Omental fat pad (tissue), 4 donors: Measurements from ENCODE around the gene R3HDM4. TPM values are rescaled to one million over a fixed set of nuclear protein-coding genes. Genes with fewer than 3 reads are reported as not detected.

Experiments
- ATAC-seq: fragments of 150-250 bp; one replicate; pipeline ENCODE4 v1.9.1; 2016; ENCODE audit warnings: mild to moderate bottlenecking, moderate library complexity; ENCODE audit not compliant: low FRiP score
- DNase-seq: peaks from one replicate; pipeline ENCODE4 v3.0.0-alpha.2; 2019; ENCODE audit warnings: low spot score
- CTCF ChIP-seq, 3 donors: fragments of 450-650 bp; IDR thresholded peaks; one replicate each; pipeline ENCODE4 v1.5.1; 2016 to 2017; ENCODE audit warnings: antibody characterized with exemption in 3 of 3, mild to moderate bottlenecking in 3 of 3, moderate library complexity in 2 of 3
- total RNA-seq, 4 donors: library from RNA; depleted of rRNA; stranded (reverse); fragments of >200 nt; gene quantifications; one replicate each; pipeline ENCODE4 v1.1.0, GENCODE V29; 2016

The R3HDM4 gene
- total RNA-seq, 4 donors from 2014 or later: 27.1 to 55.2 (median 44.4) TPM

DNA sequence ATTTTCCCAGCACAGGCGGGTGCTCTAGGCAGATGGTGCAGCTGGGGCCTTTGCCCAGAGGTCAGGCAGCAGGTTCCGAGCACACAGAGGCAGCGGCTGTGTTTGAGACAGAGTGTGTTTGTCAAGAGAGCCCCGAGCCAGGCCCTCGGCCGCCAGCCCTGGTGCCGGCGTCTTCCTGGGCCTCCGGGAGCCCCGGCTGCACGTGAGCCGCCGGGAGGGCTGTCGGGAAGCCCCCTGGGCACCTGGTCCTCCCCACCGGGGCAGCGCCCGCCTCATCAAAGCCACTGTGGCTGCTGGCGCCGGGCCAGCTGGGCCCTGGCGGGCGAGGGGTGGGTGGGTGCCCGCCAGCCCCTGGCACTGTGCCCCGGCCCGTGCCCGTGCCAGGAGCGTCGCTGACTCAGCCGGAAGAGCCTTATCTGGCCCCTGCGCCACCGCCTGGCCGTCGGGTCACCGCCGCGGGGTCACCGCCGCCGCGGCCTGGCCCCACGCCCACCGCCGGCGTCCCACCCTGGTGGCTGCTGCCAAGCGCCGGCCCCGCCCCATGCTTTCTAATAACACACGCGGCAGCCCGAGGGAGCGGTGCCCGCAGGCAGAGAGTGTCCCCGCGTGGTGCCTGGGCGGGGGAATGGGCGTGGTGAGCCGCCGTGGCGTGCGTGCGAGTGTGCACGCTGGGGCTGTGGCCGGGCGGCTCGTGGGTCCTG lies 27.7 kb upstream of the R3HDM4 start:
- no peak for DNase-seq
- TF ChIP-seq CTCF (IDR thresholded peaks at IDR 0.05): no peak

DNA sequence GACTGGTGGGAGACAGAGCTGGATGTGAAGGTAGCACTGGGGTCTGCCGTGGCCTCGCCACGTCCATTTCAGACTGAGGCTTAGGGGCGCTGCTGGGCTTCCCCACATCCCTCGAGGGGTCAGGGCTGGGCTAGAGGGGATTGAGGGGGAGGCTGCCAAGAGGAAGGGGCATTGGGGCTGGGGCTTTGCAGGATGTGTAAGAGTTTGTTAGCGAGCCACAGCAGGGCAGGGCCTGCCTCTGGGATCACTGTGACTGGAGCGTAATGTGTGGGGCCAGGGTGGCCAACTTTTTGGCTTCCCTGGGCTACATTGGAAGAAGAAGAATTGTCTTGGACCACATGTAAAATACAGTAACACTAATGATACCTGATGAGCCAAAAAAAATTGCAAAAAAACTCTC lies 26.9 kb upstream of the R3HDM4 start:
- DNase-seq: no peak
- no peak for ATAC-seq
- TF ChIP-seq CTCF (IDR thresholded peaks at IDR 0.05): no peak

More for the DNA sequence above, 27.7 kb upstream of the R3HDM4 start:
- ATAC-seq: peak; percentile 63

DNA sequence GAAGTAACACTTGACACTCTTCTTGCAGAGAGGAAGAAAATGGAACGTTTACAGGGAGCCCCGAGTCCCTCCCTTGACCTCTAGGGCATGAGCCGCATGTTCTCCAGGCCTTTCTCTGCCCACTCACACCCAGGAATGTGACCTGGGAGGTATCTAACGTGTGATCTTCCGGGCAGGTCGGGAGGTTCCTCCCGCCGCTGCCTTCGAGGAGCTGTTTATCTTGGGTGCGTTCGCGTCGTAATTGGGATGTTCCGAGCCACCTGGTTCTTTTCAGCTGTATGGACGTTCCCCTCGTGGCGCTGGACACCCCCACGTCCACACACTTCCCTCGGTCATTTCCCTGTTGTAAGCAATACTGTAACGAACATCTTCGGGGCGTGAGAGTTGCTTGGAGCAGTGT lies 26.4 kb upstream of the R3HDM4 start:
- DNase-seq (no peak), ATAC-seq (no peak)
- no peak for TF ChIP-seq CTCF (IDR thresholded peaks at IDR 0.05)

DNA sequence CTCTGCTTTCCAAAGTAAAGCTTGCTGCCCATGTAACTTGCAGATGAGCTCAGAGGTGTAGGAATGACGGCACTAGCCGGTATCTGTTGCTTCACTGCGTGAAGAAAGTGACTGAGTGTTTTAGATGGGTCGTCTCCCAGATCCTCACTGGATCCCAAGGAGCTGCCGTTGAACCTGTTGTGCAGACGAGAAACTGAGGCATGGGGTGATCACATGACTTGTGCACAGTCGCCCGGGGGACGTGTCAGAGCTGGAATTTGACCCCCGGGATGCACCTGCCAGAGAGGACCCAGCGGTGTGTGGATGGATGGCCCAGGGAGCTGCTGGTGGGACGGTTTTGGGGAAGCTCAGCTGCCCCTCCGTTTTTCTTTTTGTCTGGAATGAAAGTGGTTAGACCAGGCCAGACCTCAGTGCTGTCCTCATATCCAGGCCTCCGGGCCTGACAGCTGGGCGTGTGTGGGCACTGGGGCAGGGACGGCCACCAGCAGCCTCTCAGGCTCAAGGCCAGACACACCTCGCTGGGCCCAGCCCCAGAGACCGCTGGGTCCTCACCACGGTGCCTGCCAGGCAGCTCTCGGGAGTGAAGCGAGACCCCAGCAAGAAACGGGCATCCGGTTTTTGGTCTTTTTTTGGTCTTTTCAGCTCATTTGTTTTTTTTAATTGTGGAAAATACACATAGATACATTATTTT lies 25.4 kb upstream of the R3HDM4 start:
- TF ChIP-seq CTCF (IDR thresholded peaks at IDR 0.05): no peak
- ATAC-seq: no peak
- no peak for DNase-seq

DNA sequence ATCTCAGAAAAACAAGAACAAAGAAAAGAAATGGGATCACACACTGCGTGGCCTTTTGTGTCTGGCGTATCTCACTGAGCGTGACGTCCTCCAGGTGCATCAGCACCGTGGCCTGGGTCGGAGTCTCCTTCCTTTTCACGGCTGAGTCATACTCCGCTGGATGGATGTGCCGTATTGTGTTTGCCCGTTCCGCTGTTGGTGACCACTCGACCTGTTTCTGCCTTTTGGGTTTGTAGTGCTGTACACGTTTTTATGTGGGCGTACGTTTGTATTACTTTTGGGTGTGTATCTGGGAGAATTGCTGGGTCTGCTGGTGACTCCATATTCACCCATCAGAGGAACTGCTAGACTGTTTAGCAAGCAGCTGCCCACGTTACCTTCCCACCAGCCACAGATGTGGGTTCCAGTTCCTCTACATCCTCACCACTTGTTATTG lies 24.3 kb upstream of the R3HDM4 start:
- no peak for DNase-seq
- ATAC-seq: no peak
- TF ChIP-seq CTCF (IDR thresholded peaks at IDR 0.05): no peak

- ATAC-seq: no peak
- TF ChIP-seq CTCF (IDR thresholded peaks at IDR 0.05): no peak
- no peak for DNase-seq
Observed at GRCh38 chr19:936175-936546, 23.1 kb upstream of the R3HDM4 start.
